ENCODE measurements around the gene LASP1. TPM values are rescaled to one million over a fixed set of nuclear protein-coding genes. Genes with fewer than 3 reads are reported as not detected.
"Not testable (repeated sequence)": the region's sequence is repeated elsewhere in the genome, so short reads cannot be mapped to it uniquely, and the experiment has no call there.

LASP1 gene
- total RNA-seq, 2 experiments from 2014 or later: 130 to 132 TPM

DNA sequence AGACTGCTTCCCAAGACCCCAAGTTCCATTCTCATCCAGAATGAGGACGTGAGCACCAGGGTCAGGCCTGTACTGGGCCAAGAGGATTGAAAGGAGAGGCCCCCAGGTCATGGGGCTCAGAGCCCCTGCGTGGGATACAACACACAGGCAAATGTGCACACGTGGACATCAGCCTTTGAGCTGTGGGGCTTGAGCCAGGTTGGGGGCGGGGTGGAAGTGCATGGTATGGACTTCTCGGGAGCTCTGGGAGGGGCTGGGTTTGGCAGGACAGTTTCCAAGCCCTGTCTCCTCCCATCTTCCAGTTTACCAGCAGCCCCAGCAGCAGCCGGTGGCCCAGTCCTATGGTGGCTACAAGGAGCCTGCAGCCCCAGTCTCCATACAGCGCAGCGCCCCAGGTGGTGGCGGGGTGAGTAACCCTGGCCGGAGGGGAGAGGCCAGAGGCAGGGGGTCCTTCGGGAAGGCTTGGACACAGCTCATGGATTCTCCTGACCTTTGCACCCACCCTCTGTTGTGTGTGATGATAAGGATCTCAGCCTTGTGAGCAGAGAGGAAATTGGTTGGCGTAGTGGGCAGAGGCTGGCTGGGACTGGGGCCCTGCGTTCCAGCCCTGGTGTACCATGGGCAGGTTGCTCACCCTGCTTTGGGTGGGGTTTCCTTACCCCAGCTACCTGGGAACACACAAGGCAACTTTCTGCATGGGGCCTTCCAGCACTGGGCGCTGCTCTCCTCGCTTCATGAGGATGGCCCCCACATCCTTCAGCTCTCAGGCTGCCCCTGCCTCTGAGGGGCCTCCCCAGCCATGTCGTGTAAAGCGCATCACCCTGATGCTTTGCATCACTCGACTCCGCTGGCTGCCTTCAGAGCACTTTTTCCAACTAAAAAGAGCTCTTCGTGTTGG, 45.1 kb downstream of the LASP1 start:
- ChIA-PET CTCF (interaction anchor here (1.1 to 2.1 kb wide), 2 partner anchors 10 to 16 kb away, joined by 3 to 7 read pairs; partner anchors contain the start of gene LASP1NB), POLR2A (interaction anchor here (0.8 kb wide), 1 partner anchor 16 kb away, joined by 3 read pairs; no protein-coding TSS in a partner anchor)

DNA sequence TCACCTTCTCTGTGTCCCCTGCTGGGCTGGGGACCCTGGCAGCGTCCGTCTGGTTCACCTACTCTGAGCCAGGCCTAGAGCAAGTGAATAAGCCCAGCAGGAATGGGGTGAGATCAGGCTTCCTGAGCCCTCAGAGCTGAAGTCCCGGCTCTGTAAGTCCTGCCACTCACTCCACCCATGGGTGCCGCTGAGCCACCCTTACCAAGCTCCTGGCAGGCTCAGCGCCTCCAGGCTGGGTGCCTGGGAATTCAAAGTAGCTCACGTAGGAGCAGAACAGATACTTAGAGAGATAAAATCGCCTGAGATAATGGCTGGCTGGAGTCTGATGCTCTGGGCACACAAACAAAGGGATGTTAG, 45.8 kb downstream of the LASP1 start:
- ChIA-PET POLR2A (interaction anchor here (0.8 kb wide), 1 partner anchor 16 kb away, joined by 3 read pairs; no protein-coding TSS in a partner anchor), CTCF (interaction anchor here (1.1 to 2.1 kb wide), 2 partner anchors 9 to 17 kb away, joined by 3 to 7 read pairs; partner anchors contain the start of gene LASP1NB)

DNA sequence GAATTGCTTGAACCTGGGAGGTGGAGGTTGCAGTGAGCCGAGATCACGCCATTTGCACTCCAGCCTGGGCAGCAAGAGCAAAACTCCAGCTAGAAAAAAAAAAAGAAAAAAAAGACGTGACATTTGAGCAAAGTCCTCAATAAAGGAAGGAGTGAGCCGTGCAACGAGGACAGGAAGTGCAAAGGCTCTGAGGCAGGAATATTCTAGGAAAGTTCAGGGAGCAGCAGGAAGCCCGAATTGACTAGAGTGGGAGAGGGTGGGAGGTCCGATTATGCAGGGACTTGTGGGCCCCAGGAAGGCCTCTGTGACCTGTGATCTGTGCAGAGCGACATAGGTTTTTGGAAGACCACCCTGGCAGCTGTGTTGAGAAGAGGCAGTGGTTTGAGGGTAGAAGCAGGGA, 46.9 kb downstream of the LASP1 start:
- ChIA-PET POLR2A (interaction anchor here (0.7 kb wide), 1 partner anchor 9 kb away, joined by 3 read pairs; no protein-coding TSS in a partner anchor), CTCF (interaction anchor here (2.1 kb wide), 1 partner anchor 8 kb away, joined by 7 read pairs; the partner anchor contains the start of gene LASP1NB)

- ChIA-PET CTCF (interaction anchor here (1.4 kb wide), 1 partner anchor 10 kb away, joined by 4 read pairs; no protein-coding TSS in a partner anchor), POLR2A (no interaction called here)
Measured at GRCh38 chr17:38917259-38917658, 47.4 kb downstream of the LASP1 start.

DNA sequence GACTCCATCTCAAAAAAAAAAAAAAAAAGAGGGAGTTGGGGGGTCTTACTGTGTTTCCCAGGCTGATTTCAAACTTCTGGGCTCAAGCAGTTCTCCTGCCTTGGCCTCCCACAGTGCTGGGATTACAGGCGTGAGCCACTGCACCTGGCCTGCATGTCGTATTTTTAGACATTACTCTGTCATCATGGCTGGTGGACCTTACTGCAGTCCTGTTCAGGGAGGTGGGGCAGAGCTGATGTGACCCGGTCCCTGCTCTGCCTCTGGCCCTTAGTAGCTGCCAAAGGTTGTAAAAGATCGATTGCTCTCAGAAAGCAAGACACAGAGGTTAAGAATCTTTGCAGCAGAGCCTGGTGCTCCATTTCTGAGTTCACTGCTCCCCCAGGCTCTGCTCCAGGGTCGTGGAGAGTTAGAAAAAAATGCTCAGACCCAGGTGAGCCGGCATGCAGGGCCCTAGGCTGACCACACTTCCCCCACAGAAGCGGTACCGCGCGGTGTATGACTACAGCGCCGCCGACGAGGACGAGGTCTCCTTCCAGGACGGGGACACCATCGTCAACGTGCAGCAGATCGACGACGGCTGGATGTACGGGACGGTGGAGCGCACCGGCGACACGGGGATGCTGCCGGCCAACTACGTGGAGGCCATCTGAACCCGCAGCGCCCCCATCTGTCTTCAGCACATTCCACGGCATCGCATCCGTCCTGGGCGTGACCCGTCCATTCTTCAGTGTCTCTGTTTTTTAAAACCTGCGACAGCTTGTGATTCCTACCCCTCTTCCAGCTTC, 48.5 kb downstream of the LASP1 start:
- ChIA-PET CTCF (interaction anchor here (1.0 to 1.4 kb wide), 2 partner anchors 9 to 11 kb away, joined by 3 to 4 read pairs; no protein-coding TSS in a partner anchor), POLR2A (no interaction called here)

DNA sequence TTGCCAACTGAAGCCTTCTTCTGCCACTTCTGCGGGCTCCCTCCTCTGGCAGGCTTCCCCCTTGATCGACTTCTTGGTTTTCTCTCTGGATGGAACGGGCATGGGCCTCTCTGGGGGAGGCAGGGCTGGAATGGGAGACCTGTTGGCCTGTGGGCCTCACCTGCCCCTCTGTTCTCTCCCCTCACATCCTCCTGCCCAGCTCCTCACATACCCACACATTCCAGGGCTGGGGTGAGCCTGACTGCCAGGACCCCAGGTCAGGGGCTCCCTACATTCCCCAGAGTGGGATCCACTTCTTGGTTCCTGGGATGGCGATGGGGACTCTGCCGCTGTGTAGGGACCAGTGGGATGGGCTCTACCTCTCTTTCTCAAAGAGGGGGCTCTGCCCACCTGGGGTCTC, 49.1 kb downstream of the LASP1 start:
- ChIA-PET CTCF (interaction anchor here (1.0 to 1.4 kb wide), 2 partner anchors 9 to 12 kb away, joined by 3 to 4 read pairs; no protein-coding TSS in a partner anchor), POLR2A (no interaction called here)

GRCh38 chr17:38919316-38920078, 49.6 kb downstream of the LASP1 start:
- ChIA-PET CTCF (interaction anchor here (1.0 kb wide), 1 partner anchor 10 kb away, joined by 3 read pairs; no protein-coding TSS in a partner anchor), POLR2A (no interaction called here)

- CTCF ChIA-PET: no interaction called here
- POLR2A ChIA-PET: no interaction called here
Measured at GRCh38 chr17:38920374-38921291, 50.8 kb downstream of the LASP1 start.

DNA sequence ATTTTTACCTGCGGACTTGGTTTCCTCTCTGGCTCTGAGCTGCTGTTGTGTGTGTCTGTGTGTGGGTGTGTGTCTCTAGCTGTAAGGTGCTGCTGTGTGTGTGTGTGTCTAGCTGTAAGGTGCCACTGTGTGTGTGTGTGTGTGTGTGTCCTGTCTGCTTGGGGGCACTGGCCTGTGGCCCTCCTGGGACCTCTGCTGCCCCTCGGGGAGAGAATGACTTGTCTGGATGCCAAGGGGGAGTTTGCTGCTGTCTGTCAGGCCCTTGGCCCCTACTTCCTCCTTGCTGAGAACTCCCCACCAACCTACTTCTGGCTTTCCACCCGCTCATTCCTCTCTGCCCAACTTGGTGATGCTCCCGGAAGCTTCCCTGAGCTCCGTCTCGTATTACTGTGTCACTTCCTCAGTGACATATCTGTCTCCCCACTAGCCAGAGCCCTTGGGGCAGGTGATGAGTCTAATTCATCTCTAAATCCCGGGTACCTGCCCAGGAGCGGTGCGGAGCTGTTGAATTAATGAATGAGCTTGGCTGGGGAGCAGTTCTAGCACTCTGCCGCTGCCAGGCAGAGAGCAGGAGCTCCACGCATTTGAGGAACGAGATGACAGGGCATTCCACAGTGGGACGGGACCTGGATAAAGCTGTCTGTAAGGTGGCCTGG, 52.0 kb downstream of the LASP1 start:
- ChIA-PET POLR2A (no interaction called here), CTCF (interaction anchor here (0.6 kb wide), 1 partner anchor 34 kb away, joined by 3 read pairs; no protein-coding TSS in a partner anchor)

DNA sequence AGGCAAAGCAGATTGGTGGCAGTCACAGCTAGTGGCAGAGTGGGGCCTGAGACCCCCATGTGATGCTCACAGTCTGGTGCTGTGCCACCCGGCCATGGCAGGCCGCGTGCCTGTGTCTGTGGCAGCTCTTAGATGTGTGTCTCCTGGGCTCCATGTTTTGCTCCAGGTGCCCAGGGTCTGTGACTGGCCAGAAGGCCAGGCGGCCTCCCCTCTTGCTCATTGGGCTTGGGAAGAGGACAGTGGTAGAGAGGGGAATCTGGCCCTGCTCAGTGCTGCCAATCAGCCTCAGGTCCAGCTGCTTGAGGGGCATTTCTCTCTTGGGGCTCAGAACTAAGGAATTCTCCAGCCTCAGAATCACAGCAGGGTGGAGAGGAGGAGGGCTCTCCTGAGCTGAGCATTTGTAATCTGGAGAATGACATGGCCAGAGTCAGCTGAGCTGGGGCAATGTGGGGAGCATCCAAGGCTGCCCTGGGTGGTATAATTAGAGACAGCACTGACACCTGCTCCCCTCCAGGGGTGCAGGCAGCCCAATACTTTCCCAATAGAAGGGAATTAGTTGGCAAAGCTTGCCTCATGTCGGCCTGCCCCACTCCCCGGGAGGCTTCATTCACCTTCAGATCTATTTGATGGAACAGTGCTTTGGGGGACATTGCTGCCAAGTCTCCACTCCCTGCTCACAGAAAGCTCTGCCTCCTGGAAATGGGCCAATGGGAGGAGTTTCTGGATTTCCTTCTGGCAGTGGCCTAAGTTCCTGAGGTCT, 52.9 kb downstream of the LASP1 start:
- CTCF ChIA-PET: no interaction called here
- POLR2A ChIA-PET: interaction anchor here (0.6 kb wide), 1 partner anchor 27 kb away, joined by 3 read pairs; no protein-coding TSS in a partner anchor

GRCh38 chr17:38925263-38925995, 55.6 kb downstream of the LASP1 start, which contains the start of gene LASP1NB:
Gene LASP1NB (plus strand): TSS chr17:38925614.
- ChIA-PET POLR2A (interaction anchor here (0.9 to 1.5 kb wide), 3 partner anchors 34 to 56 kb away, joined by 3 to 4 read pairs (median 3); partner anchors contain the start of gene LASP1), CTCF (interaction anchor here (0.6 to 2.5 kb wide), 9 partner anchors 9 to 249 kb away, joined by 3 to 7 read pairs (median 5); partner anchors contain the start of gene RPL23)

DNA sequence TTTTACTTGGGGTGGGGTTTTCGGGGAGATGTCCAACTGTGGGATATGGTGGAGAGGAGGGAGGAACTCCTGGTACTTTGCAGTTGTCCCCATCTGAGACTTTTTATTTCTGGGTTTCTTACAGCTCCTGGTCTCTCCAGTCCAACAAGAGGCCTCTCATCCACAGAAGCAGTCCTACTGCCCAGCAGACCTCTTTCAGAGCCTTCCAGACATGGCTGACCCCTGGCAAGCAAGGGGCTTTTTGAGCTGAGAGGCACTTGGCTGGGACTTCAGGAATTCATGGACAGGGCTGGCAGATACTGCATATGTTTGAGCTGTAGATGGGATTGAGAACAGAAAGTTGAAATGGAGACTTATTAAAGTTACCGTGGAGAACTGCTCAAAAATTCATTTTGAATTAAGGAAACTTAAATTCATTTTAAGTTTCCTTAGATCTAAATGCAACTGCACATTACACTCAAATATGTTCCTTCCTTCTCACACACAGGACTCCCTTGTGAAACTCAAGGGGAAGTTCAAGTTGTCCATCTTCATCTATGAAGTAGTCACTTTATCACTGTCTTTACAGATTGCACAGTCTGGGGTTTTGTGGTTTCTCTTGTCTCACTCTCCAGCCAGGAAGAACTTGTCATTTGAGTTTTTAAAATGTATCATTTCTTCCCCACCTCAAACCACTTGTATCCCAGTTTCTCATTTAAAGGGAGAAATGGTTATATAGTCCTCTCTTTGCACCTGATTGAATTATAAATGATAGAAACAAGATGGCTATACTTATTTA, 56.6 kb downstream of the LASP1 start:
- CTCF ChIA-PET: interaction anchor here (0.6 to 1.9 kb wide), 4 partner anchors 34 to 248 kb away, joined by 3 to 6 read pairs (median 5); partner anchors contain the start of gene RPL23
- POLR2A ChIA-PET: no interaction called here

GRCh38 chr17:38930782-38931181, 60.9 kb downstream of the LASP1 start:
- POLR2A ChIA-PET, CTCF ChIA-PET: not testable (repeated sequence)

DNA sequence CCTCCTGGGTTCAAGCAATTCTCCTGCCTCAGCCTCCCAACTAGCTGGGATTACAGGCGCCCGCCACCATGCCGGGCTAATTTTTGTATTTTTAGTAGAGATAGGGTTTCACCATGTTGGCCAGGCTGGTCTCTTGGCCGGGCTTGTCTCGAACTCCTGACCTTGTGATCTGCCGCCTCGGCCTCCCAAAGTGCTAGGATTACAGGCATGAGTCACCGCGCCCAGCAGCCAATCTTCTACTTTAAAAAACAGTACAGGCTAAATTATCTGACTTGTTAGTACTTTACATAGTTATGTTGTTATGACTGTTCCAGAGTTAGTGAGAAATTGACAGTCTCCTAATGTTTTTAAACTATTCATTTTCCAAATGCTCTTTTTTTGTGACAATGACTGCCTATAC, 64.1 kb downstream of the LASP1 start:
- POLR2A ChIA-PET: not testable (repeated sequence)
- CTCF ChIA-PET: interaction anchor here (0.6 kb wide), 1 partner anchor 908 kb away, joined by 3 read pairs; no protein-coding TSS in a partner anchor

GRCh38 chr17:38939987-38940386, 70.1 kb downstream of the LASP1 start:
- POLR2A ChIA-PET: interaction anchor here (0.5 kb wide), 1 partner anchor 41 kb away, joined by 3 read pairs; no protein-coding TSS in a partner anchor
- CTCF ChIA-PET: interaction anchor here (0.6 kb wide), 2 partner anchors 28 to 134 kb away, joined by 3 read pairs; no protein-coding TSS in a partner anchor
